ENCODE data around the gene ELAC1.
"Not testable (repeated sequence)": the region's sequence is repeated elsewhere in the genome, so short reads cannot be mapped to it uniquely, and the experiment has no call there.

Gene ELAC1

GRCh38 chr18:50967714-50968661 is at the start of gene ELAC1:
Gene ELAC1 (plus strand): TSS chr18:50968040. CDS start chr18:50974405, 6,365 bp downstream.
- peak; percentile 90 for DNase-seq

- DNase-seq, result no peak
These were observed 49.7 kb upstream of the ELAC1 start for GRCh38 chr18:50918153-50918552.

GRCh38 chr18:50924372-50924771 is 43.5 kb upstream of the ELAC1 start:
- DNase-seq, result no peak

GRCh38 chr18:50926521-50926920 is 41.3 kb upstream of the ELAC1 start:
- DNase-seq, result no peak

GRCh38 chr18:50928551-50928950 is 39.3 kb upstream of the ELAC1 start:
- DNase-seq, result no peak

GRCh38 chr18:50933684-50934083 is 34.2 kb upstream of the ELAC1 start:
- DNase-seq, result no peak

GRCh38 chr18:50934545-50935211 is 33.2 kb upstream of the ELAC1 start:
- no peak for DNase-seq

- no peak for DNase-seq
These were observed 32.2 kb upstream of the ELAC1 start for GRCh38 chr18:50935493-50936191.

GRCh38 chr18:50937183-50937582 is 30.7 kb upstream of the ELAC1 start:
- DNase-seq, result no peak

- no peak for DNase-seq
These were observed 28.9 kb upstream of the ELAC1 start for GRCh38 chr18:50938912-50939311.

GRCh38 chr18:50944245-50944932 is 23.5 kb upstream of the ELAC1 start:
- no peak for DNase-seq

GRCh38 chr18:50945918-50946317 is 21.9 kb upstream of the ELAC1 start:
- not testable (repeated sequence) for DNase-seq

GRCh38 chr18:50947899-50948298 is 19.9 kb upstream of the ELAC1 start:
- no peak for DNase-seq

- no peak for DNase-seq
These were observed 18.7 kb upstream of the ELAC1 start for GRCh38 chr18:50949185-50949584.

GRCh38 chr18:50950626-50951025 is 17.2 kb upstream of the ELAC1 start:
- no peak for DNase-seq

- DNase-seq, result no peak
These were observed 14.0 kb upstream of the ELAC1 start for GRCh38 chr18:50953822-50954221.

GRCh38 chr18:50955253-50955652 is 12.6 kb upstream of the ELAC1 start:
- no peak for DNase-seq

- DNase-seq, result no peak
These were observed 11.7 kb upstream of the ELAC1 start for GRCh38 chr18:50956116-50956515.

- peak; percentile 27 for DNase-seq
These were observed 5.9 kb upstream of the ELAC1 start for GRCh38 chr18:50961974-50962373.

GRCh38 chr18:50969448-50969847 is 1.6 kb downstream of the ELAC1 start:
- peak; percentile 8 for DNase-seq

GRCh38 chr18:50970006-50970405 is 2.2 kb downstream of the ELAC1 start:
- no peak for DNase-seq

GRCh38 chr18:50972404-50972803 is 4.6 kb downstream of the ELAC1 start:
- DNase-seq, result not testable (repeated sequence)
